HL-60/S4 treated with phorbol 12-myristate 13-acetate at 8.2 ng/mL for 4 days and 3 days (cell line): Measurements from ENCODE around the gene ALPK1.
"Not testable (repeated sequence)": the region's sequence is repeated elsewhere in the genome, so short reads cannot be mapped to it uniquely, and the experiment has no call there.

ENCODE experiments used
- in situ Hi-C: fragments of 300-500 bp; cut with MboI; formaldehyde crosslinking; loops from 2 replicates; pipeline ENCODE4 v1.15.0; 2022; ENCODE audit warnings: low sequenced_read_pairs

The ALPK1 gene

DNA sequence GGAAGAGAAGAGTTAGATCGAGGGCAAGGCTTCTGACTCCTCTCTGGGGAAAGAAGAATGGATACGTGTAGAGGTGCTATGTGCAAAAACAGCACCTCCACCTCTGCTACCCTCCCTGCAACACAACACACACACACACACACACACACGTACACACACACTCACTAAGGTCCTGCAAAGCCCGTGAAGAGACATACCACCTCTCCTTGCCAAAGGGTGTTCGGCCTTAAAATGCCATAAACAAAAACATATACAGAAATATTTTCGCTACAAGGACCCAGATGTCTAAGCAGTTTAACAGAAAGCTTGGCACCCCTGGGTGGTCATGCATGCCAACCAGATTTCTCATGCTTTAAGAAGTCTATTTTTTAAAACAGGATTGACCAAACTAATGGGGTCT lies 13.0 kb upstream of the ALPK1 start:
- in situ Hi-C loops, result no loop called here

DNA sequence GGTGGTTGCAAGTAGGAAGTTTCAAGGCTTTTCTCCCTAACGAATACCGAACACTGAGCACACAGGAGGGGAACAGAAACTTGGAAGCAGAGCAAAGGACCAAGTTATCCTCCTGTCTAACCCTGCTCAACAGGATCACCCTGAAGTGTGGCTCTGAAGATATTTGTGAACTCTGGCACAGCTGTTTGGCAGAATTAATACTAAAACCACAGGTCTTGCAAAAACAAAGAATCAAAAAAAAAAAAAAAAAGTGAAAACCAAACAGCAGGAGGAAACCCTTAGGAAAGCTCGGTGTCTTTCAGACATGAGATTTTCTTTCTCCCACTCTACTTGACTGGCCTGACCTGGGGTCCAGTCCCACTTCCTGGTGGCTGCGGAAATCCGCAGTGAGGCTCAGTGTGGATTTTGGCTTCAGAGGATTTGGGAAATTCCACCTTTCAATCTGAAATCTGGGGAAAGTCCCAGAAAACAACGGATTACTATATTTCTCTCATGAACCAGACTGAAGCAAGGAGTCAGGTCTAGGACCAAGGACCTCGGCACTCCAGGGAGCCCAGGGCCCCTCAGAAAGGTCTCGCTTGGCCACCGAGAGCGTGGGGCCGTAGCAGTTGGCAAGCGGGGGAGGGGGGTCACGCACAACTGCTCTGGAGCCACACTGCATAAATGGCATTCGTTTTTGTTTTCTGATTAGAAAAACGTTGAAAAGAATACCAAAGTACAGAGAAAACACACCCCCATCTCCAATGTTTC lies 12.3 kb upstream of the ALPK1 start:
- in situ Hi-C loops, result no loop called here

GRCh38 chr4:112287258-112287989 lies 9.7 kb upstream of the ALPK1 start:
- in situ Hi-C loops, result no loop called here

DNA sequence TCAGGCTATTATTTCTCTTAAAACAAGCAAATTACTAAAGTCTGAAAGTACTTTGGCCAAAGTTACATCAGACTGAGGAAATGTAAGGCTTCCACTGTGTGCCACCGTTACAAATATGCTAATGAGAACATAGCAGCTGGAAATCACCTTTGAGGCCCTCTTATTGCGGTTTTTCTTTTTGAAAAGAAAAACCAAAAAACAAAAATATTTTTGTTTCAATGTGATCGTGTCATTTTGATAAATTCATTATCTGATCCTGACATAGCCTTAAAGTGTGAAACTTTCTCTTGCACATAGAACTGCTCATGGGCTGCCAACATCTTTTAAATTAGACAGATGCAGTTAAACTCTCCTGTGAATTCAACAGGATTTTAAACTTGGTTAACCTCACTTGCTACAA lies 8.7 kb upstream of the ALPK1 start:
- in situ Hi-C loops, result no loop called here

DNA sequence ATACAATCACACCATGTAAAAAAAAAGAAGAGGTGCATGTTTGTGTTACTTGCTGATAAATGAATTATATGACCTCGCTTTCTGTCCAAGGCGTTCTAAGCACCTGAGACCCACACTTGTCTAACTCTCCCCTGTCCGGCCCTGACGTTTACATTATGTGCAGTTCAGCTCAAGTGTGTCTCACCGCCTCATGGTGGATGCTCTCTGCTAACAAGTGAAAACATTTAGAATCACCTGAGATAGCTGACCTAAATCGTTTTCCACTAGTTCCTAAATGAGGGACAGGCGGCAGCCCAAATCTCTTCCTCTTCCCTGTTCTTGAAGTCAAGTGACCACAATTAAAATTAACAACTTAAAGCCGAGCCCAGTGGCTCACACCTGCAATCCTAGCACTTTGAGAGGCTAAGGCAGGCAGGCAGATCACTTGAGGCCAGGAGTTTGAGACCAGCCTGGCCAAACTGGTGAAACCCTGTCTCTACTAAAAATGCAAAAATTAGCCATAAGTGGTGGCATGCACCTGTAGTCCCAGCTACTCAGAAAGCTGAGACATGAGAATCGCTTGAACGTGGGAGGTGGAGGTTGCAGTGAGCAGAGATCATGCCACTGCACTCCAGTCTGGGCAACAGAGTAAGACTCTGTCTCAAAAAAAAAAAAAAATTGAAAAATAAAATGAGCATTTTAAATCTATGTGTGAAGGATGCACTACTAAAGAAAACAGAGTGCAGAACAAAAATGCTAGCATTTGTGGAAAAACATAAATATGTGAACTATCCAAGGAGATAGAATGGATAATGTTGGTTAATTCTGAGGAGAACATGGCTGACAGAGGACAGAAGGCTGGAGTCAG lies 7.5 kb upstream of the ALPK1 start:
- in situ Hi-C loops, result no loop called here

DNA sequence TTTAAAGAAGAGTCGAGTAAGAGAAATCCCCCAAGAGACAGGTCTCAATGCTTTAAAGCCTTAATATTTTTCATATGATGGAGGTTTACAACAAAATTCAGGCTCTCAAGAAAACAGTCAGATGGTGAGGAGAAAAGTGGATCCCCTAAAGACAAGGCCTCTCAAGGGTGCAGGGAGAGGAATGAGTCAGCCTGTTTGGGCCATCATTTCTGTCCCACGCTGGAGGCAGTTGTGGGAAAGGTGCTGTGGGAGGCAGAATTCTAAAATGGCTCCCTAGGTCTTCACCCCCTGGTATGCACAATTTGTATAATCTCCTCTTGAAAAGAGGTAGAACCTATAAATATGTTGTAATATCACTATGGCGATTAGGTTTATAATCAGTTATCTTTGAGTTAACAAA lies 6.8 kb upstream of the ALPK1 start:
- in situ Hi-C loops, result no loop called here

- in situ Hi-C loops, result no loop called here
Measured at GRCh38 chr4:112299721-112300120, 2.6 kb downstream of the ALPK1 start.

DNA sequence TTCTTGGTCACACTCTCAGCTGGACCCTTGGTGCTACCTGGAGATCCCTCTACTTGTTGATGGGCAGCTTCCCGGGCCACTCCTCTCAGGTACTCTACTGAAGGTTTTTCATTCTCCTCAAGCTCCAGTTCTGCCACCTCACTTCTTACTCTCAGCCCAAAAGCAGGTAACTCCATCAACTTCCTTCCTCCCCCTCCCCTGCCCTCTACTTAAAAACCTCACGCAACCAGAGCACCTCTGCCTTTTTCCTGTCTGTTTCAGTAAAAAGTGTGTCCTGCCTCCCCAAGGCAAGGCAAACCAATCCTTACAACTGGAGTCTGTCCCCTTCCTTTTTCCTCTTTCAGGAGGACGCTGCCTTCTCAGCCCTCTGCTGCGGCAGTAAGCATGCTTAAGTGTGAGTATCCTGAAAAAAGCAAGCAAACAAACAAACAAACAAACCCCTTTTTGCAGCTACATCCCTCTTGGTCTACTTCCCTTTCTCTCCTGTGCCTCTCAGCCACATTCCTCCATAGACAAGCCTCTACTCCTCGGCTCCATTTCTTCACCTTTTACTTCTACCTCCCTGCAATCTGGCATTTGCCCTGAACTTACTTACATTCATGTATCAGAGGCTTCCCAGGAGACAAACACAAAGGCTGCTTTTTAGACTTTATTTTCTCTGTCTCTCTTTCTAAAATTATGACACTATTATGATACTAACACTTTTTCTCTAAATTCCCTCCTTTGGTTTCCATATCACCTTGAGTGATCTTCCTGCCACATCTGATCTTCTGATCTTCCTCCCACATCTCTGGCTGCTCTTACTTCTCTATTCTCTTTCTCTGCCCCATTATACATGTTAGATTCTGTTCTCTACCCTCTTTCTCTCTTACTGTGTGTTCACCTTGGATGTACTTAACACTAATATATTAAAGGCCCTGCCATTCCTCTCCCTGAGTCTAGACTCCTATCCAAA lies 5.4 kb downstream of the ALPK1 start:
- in situ Hi-C loops, result no loop called here

DNA sequence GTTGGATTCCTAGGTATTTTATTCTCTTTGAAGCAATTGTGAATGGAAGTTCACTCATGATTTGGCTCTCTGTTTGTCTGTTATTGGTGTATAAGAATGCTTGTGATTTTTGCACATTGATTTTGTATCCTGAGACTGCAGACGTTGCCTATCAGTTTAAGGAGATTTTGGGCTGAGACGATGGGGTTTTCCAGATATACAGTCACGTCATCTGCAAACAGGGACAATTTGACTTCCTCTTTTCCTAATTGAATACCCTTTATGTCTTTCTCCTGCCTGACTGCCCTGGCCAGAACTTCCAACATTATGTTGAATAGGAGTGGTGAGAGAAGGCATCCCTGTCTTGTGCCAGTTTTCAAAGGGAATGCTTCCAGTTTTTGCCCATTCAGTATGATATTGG lies 8.3 kb downstream of the ALPK1 start:
- in situ Hi-C loops, result not testable (repeated sequence)

- in situ Hi-C loops, result not testable (repeated sequence)
Measured at GRCh38 chr4:112309263-112309791, 12.2 kb downstream of the ALPK1 start.

DNA sequence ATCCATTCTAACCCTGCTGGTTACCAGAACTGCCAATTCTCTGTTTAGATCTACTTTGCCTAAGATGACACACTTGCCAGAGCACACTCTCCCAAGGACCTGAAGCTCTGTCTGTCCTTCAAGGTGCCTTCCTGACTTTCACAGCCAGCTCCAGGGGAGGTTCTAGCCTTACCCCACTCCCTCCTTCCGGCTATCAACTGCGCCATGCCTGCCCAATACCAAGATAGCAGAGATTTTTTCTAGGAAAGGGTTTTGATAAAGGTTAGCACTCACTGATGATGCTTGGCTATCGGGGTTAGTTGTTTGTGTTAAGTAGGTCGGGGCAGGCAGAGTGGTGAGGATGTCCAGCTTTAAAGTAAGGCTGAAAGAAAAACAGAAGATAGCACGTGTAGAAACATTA lies 14.3 kb downstream of the ALPK1 start:
- in situ Hi-C loops, result no loop called here

- in situ Hi-C loops, result no loop called here
Measured at GRCh38 chr4:112312610-112313239, 15.6 kb downstream of the ALPK1 start.

GRCh38 chr4:112315446-112315845 lies 18.3 kb downstream of the ALPK1 start:
- in situ Hi-C loops, result no loop called here

- in situ Hi-C loops, result no loop called here
Measured at GRCh38 chr4:112316360-112316759, 19.2 kb downstream of the ALPK1 start.

DNA sequence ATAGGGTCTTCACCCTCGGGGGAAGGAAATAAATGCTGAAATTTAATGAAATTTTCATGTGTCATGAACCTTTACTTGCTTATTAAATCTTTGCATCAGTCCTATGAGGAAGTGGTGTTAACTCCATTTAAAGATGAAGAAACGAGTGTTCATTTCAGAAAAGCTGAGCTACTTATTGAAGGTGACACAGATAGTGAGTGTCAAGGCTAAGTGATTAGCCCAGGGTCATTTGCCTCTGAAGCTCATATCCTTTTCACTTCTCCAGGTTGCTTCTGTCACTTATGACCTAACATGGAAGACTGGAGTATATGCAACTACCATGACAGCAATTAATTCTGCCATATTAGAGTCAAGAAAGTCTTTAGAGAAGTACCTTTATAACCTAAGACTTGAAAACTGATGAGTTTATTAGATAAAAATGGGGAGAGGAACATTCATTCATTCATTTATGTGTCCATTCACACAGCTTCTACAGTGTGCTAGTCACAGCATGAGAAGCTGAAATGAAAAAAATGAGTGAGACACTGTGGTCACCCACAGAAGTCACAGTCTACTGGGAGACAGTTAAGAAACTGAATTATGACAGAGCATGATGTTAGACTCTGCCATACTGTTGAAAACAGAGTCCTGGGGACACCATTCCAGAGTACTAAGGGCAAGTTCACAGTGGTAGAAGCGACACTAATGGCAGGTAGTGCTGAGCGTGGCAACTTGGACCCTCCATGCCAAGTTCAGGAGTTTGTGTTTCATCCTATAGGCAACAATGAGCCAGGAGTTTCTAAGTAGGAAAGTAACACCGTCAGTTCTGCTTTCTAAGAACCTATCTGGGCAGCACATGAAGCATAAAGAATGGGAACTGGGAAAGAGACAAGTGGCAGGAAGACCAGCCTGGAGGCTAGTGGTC lies 21.3 kb downstream of the ALPK1 start:
- in situ Hi-C loops, result no loop called here

DNA sequence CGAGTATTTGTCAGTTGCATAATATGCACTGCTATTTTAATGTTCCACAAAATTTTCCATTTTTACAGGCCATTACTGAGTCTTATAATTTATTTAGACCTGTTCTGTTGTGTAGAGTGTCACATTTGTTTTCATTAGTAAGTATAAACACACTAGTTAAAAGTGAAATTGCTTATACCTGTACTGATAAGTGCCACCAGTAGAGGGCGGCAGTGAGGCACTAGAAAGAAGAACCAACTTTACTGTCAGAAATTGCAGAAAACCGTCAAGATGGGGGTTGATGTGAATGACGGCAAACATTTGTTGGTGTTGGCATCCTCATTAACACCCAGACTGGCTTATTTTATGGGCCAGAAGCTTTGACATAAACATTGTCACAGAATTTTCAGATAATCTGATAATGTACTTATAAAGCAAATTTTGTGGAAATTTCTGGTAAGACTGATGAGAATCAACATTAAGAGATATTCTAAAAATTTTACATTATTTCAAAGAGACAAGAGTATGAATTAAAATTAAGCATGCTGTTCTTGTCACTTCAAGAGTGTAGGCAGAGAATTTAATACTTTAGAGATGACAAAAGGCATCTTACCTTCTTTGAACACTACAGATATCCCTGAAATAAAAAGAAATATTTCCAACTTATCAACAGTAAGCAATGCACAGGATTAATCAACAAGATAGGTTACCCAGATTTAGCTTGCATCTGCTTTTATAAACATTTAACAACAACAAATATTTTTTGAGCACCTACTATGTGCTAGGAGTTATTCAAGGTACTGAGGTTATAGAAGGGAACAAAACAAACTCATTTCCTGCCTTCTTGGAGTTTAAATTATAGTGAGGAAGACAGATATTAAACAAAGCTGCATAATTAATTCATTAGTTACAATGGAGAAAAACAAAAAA lies 24.9 kb downstream of the ALPK1 start:
- in situ Hi-C loops, result no loop called here

DNA sequence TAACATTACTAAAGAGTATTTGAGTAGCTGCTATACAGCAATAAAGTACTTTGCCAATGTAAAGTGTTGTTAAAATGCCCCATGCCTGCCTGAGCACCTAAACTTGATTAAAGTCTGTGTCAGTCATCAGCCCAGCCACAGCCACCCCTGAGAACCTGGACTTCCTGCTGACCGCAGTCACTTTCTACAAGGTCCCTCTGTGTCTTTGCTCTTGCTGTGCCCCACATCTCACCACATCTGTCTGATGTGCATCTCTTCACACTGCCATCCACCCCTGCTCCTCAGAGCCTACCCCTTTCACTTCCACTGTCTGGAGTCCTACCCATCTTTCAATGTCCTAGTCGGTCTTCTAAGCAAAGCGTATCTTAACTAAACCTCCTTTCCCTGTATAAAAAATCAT lies 25.7 kb downstream of the ALPK1 start:
- in situ Hi-C loops, result no loop called here

- in situ Hi-C loops, result loop anchor here (25.0 kb wide), 1 partner anchor 287 kb away; no protein-coding TSS in a partner anchor
Measured at GRCh38 chr4:112325530-112325929, 28.4 kb downstream of the ALPK1 start.
